ENCODE data around the gene TNFRSF12A.

Gene TNFRSF12A

GRCh38 chr16:3014971-3015370 is 5.2 kb upstream of the TNFRSF12A start:
- no peaks in the 10 kb centered on the region for H4K20me1 ChIP-seq (ENCODE audit: insufficient read depth, low read length, poor library complexity, severe bottlenecking)
- H3K4me3 ChIP-seq (ENCODE audit: low read length, poor library complexity, severe bottlenecking) = no peak overlapping the region
- H3K27me3 ChIP-seq (ENCODE audit: insufficient read depth, low read length, poor library complexity, severe bottlenecking) = no peaks in the 10 kb centered on the region
- no peaks in the 10 kb centered on the region for H3K79me2 ChIP-seq (ENCODE audit: insufficient read depth, low read length)
- H3K9me2 ChIP-seq (replicated peaks; ENCODE audit: low read depth, low read length) = no peaks in the 10 kb centered on the region
- H2AFZ ChIP-seq (ENCODE audit: low read length) = no peak overlapping the region
- H3K4me2 ChIP-seq (ENCODE audit: low read depth, low read length, poor library complexity, severe bottlenecking) = no peak overlapping the region
- no peaks in the 10 kb centered on the region for H3F3A ChIP-seq (ENCODE audit: low read depth)
- TF ChIP-seq CTCF (conservative IDR thresholded peaks at IDR 0.05; ENCODE audit: low read length) (no peak), EZH2phosphoT487 (IDR thresholded peaks at IDR 0.05; ENCODE audit: borderline replicate concordance) (no peak)
- H3K36me3 ChIP-seq (ENCODE audit: insufficient read depth, low read length) = no peaks in the 10 kb centered on the region
- no peaks in the 10 kb centered on the region for H3K4me1 ChIP-seq (ENCODE audit: insufficient read depth, low read length, poor library complexity, severe bottlenecking)
- no peak overlapping the region for H3K9ac ChIP-seq (ENCODE audit: low read depth, low read length, poor library complexity, severe bottlenecking)
- no peaks in the 10 kb centered on the region for H3K9me3 ChIP-seq (ENCODE audit: insufficient read depth, low read depth, low read length)

- Histone ChIP-seq H2AFZ (ENCODE audit: low read length) (no peak overlapping the region), H3K9me2 (replicated peaks; ENCODE audit: low read depth, low read length) (no peaks in the 10 kb centered on the region), H4K20me1 (ENCODE audit: insufficient read depth, low read length, poor library complexity, severe bottlenecking) (peaks cover 4% of the 10 kb centered on the region), H3K9me3 (ENCODE audit: insufficient read depth, low read depth, low read length) (no peaks in the 10 kb centered on the region), H3K36me3 (ENCODE audit: insufficient read depth, low read length) (no peaks in the 10 kb centered on the region), H3K4me3 (ENCODE audit: low read length, poor library complexity, severe bottlenecking) (no peak overlapping the region), H3K79me2 (ENCODE audit: insufficient read depth, low read length) (peaks cover 7% of the 10 kb centered on the region), H3K4me1 (ENCODE audit: insufficient read depth, low read length, poor library complexity, severe bottlenecking) (no peaks in the 10 kb centered on the region), H3F3A (ENCODE audit: low read depth) (no peaks in the 10 kb centered on the region), H3K27me3 (ENCODE audit: insufficient read depth, low read length, poor library complexity, severe bottlenecking) (no peaks in the 10 kb centered on the region), H3K9ac (ENCODE audit: low read depth, low read length, poor library complexity, severe bottlenecking) (no peak overlapping the region), H3K4me2 (ENCODE audit: low read depth, low read length, poor library complexity, severe bottlenecking) (no peak overlapping the region)
- TF ChIP-seq CTCF (conservative IDR thresholded peaks at IDR 0.05; ENCODE audit: low read length) (no peak), EZH2phosphoT487 (IDR thresholded peaks at IDR 0.05; ENCODE audit: borderline replicate concordance) (no peak)
Measured at GRCh38 chr16:3015865-3016521, 4.2 kb upstream of the TNFRSF12A start.

- H3K9me2 ChIP-seq (replicated peaks; ENCODE audit: low read depth, low read length) = no peaks in the 10 kb centered on the region
- no peaks in the 10 kb centered on the region for H3K27me3 ChIP-seq (ENCODE audit: insufficient read depth, low read length, poor library complexity, severe bottlenecking)
- H3K9me3 ChIP-seq (ENCODE audit: insufficient read depth, low read depth, low read length) = no peaks in the 10 kb centered on the region
- H3K4me2 ChIP-seq (ENCODE audit: low read depth, low read length, poor library complexity, severe bottlenecking) = no peak overlapping the region
- H3K9ac ChIP-seq (ENCODE audit: low read depth, low read length, poor library complexity, severe bottlenecking) = no peak overlapping the region
- peaks cover 9% of the 10 kb centered on the region for H3K4me1 ChIP-seq (ENCODE audit: insufficient read depth, low read length, poor library complexity, severe bottlenecking)
- no peak overlapping the region for H2AFZ ChIP-seq (ENCODE audit: low read length)
- H3K36me3 ChIP-seq (ENCODE audit: insufficient read depth, low read length) = no peaks in the 10 kb centered on the region
- H3K79me2 ChIP-seq (ENCODE audit: insufficient read depth, low read length) = peaks cover 20% of the 10 kb centered on the region
- H3K4me3 ChIP-seq (ENCODE audit: low read length, poor library complexity, severe bottlenecking) = no peak overlapping the region
- H4K20me1 ChIP-seq (ENCODE audit: insufficient read depth, low read length, poor library complexity, severe bottlenecking) = peaks cover 9% of the 10 kb centered on the region
- no peaks in the 10 kb centered on the region for H3F3A ChIP-seq (ENCODE audit: low read depth)
- TF ChIP-seq CTCF (conservative IDR thresholded peaks at IDR 0.05; ENCODE audit: low read length) (no peak), EZH2phosphoT487 (IDR thresholded peaks at IDR 0.05; ENCODE audit: borderline replicate concordance) (no peak)
Measured at GRCh38 chr16:3017344-3017743, 2.8 kb upstream of the TNFRSF12A start.
